NCI-H460 (cell line): ENCODE data around the gene LARP4. TPM values are rescaled to one million over a fixed set of nuclear protein-coding genes. Genes with fewer than 3 reads are reported as not detected.
"Not testable (repeated sequence)": the region's sequence is repeated elsewhere in the genome, so short reads cannot be mapped to it uniquely, and the experiment has no call there.

Experiments used
- DNase-seq: peaks from one replicate; pipeline ENCODE4 v3.0.0-alpha.2; 2016; ENCODE audit warnings: low read depth; ENCODE audit errors: extremely low read depth
- total RNA-seq: library from RNA; depleted of rRNA; stranded (reverse); fragments of >200 nt; shearing (Covaris generic); gene quantifications from 2 replicates; pipeline ENCODE4 v1.2.3, GENCODE V29; 2014

LARP4 gene
- total RNA-seq, 1 experiment from 2014 or later, result 41.8 TPM

- no peak for DNase-seq
Observed at GRCh38 chr12:50467439-50467838, 66.8 kb downstream of the LARP4 start.

- no peak for DNase-seq
Observed at GRCh38 chr12:50477241-50477832, 76.7 kb downstream of the LARP4 start.

DNA sequence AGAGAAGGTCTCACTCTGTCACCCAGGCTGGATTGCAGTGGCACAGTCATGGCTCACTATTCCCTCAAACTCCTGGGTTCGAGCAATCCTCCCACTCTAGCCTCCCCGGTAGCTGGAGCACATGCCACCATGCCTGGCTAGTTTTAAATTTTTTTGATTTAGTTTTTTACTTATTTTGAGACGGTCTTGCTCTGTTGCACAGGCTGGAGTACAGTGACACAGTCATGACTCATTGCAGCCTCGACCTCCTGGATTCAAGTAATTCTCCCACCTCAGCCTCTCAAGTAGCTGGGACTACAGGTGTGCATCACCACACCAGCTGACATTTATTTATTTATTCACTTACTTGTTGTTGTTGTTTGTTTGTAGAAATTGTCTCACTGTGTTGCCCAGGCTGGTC is 81.9 kb downstream of the LARP4 start:
- no peak for DNase-seq

DNA sequence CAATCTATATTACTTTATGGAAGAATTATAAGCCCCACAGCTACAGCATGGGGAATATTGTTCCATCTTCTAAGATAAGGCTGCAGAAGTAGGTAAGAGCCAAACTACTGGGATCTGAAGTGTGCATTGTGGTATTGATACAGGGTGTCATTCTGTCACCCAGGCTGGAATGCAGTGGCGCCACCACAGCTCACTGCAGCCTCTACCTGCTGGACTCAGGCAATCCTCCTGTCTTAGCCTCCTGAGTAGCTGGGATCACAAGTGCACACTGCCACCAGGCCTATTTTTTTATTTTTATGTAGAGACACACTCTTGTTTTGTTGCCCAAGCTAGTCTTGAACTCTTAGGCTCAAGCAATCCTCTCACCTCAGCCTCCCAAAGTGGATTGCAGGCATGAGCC is 82.8 kb downstream of the LARP4 start:
- no peak for DNase-seq

- no peak for DNase-seq
Observed at GRCh38 chr12:50488801-50489200, 88.1 kb downstream of the LARP4 start.

- not testable (repeated sequence) for DNase-seq
Observed at GRCh38 chr12:50498119-50498518, 97.4 kb downstream of the LARP4 start.

GRCh38 chr12:50504798-50505674 is 104.4 kb downstream of the LARP4 start, which contains the start of gene DIP2B:
Gene DIP2B, plus strand, starts transcription at chr12:50504985. Its CDS starts 156 bp downstream, at chr12:50505141.
- peak; percentile 91 for DNase-seq

- DNase-seq, result peak; percentile 5
Observed at GRCh38 chr12:50505675-50506530, 105.2 kb downstream of the LARP4 start.

GRCh38 chr12:50506753-50507473 is 106.2 kb downstream of the LARP4 start:
- DNase-seq, result no peak

GRCh38 chr12:50507474-50507838 is 106.8 kb downstream of the LARP4 start:
- DNase-seq, result no peak

- no peak for DNase-seq
Observed at GRCh38 chr12:50507930-50508329, 107.2 kb downstream of the LARP4 start.

DNA sequence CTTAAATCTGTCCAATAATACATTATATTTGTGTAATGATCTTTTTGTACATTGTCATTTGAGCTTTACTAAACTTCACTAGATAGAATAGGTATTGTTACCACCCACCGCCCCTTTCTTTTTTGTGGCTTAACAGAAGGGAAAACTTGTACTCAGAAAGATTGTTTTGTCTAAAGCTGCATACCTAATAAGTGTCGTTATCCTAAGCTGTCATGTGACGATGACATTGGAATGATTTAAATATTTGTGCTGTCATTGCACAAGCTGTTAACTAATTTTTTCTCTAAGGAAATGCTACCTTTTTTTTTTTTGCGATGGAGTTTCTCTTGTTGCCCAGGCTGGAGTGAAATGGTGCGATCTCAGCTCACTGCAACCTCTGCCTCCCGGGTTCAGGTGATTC is 107.7 kb downstream of the LARP4 start:
- DNase-seq, result no peak

DNA sequence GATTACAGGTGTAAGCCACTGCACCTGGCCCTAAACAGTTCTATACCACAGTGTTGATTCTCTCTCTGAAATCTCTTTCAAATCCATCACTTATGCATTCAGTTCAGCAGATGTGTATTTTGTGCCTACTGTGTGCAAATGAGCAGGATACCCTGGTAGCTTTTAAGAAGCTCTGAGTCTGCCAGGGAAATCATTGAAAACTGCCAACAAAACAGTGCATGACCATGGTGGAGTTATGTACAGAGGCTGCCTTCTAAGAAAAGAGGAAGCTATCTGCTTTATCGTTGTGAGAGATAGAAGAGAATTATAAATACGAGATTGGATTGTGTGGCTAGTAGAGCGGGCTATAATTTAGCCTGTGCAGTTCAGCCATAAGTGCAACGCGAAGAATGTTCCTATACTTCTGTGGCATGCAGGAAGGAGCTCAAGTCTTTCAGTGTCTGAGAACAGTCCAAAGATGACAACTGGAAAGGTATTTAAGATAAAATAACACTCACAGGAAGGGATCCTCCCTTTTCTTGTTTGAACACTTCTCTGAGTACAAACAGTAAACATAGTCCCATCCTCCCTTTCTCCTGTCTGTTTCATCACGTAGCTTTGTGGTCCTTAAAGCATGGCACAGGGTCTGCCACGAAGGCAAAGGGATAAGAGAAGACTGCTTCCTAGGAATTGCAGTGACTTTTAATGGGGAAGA is 108.4 kb downstream of the LARP4 start:
- DNase-seq, result no peak

DNA sequence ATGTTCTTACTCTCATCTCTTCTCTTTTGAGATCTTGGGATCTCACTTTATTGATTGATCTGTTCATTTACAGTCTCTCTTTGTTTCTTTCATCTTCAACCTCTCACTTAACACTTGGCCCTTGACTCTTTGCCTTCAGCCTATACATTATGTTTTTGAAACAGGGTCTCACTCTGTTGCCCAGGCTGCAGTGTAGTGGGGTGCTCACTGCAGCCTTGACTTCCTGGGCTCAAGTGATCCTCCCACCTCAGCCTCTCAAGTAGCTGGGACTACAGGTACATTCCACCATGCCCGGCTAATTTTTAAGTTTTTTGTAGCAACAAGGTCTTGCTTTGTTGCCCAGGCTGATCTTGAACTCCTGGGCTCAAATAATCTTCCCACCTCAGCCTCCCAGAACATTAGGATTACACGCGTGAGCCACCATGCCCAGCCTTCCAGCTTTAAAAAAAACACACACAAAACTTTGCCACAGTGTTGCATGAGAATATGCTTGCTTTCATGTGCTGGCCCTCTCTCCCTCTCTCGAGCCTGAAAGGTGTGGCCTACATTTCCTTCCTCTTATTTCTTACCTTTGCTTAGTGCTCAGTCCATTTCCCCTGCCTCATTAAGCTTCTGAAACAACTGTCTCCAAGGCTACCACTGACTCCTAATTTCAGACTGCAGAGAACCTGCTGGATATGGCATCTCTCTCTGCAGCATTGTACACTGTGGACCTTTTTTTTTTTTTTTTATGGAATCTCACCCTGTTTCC is 114.0 kb downstream of the LARP4 start:
- DNase-seq, result no peak

- DNase-seq, result no peak
Observed at GRCh38 chr12:50515587-50515986, 114.9 kb downstream of the LARP4 start.

GRCh38 chr12:50517421-50518048 is 116.8 kb downstream of the LARP4 start:
- DNase-seq, result no peak

DNA sequence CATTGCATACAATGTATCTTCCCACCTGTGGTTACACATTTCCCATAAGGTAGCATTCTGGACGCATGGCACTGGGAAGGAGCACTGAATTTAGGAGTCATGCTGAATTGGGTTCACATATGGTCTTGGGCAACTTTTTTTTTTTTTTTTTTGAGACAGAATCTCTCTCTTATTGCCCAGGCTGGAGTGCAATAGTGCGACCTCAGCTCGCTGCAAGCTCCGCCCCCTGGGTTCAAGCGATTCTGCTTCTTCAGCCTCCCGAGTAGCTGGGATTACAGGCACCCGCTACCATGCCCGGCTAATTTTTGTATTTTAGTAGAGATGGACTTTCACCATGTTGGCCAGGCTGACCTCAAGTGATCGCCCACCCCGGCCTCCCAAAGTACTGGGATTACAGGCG is 117.4 kb downstream of the LARP4 start:
- DNase-seq, result no peak

- DNase-seq, result no peak
Observed at GRCh38 chr12:50519353-50519752, 118.7 kb downstream of the LARP4 start.
